ENCODE results near the gene RPL36.

The RPL36 gene

GRCh38 chr19:5692723-5693194 is 2.7 kb downstream of the RPL36 start:
- Histone ChIP-seq H3K4me1 (ENCODE audit: control insufficient read depth, insufficient read depth, low read length) (peaks cover 12% of the 10 kb centered on the region), H3K27me3 (replicated peaks; ENCODE audit: control insufficient read depth, insufficient read depth, low read length) (no peaks in the 10 kb centered on the region), H3K9me3 (ENCODE audit: control insufficient read depth, low read length) (no peaks in the 10 kb centered on the region), H3K9ac (ENCODE audit: low read length) (peak overlapping the region; percentile 98), H3K36me3 (ENCODE audit: control insufficient read depth, insufficient read depth, low read length, severe bottlenecking) (peaks cover 55% of the 10 kb centered on the region), H3K4me3 (ENCODE audit: low read length) (no peak overlapping the region)
- DNase-seq (ENCODE audit: low read depth): no peak

DNA sequence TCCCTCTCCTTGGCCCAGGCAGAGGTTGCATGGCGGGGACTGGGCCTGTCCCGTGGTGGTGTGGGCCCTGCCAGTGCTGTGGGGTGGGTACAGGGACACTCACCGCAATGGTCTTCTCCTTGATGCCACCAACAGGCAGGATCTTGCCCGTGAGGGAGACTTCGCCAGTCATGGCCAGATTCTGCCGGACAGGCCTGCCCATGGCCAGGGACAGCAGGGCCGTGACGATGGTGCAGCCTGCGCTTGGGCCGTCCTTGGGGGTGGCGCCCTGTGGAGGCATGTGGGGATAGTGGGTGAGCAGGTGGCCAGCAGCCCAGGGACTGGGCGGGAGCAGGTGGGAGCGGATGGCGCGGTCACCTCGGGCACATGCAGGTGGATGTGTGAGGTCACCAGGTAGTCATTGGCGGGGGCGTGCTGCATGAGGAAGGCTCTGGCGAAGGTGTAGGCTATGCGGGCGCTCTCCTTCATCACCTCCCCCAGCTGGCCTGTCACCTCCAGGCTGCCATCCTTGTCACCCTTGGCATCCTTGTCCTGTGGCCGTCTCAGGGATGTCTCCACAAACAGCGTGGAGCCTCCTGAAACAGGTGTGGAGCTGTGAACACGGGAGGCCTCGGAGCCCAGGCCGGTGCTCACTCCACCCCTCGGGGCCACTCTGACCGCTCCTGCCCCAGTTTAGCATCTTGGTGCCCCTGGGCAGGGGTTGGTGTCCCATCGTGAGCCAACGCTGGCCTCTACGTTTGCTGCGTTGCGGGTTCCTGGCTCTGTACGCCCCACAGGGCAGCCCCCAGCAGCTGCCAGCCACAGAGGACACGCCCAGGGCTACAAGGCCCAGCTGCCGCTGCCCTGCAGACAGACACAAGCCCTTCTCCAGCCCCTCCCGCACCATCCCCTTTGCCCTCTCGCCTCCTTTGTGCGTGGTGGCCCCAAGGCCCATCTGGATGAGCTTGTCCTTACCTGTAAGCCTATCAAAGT is 3.4 kb downstream of the RPL36 start:
- peaks cover 60% of the 10 kb centered on the region for H3K36me3 ChIP-seq (ENCODE audit: control insufficient read depth, insufficient read depth, low read length, severe bottlenecking)
- H3K27me3 ChIP-seq (replicated peaks; ENCODE audit: control insufficient read depth, insufficient read depth, low read length): no peaks in the 10 kb centered on the region
- peaks cover 12% of the 10 kb centered on the region for H3K4me1 ChIP-seq (ENCODE audit: control insufficient read depth, insufficient read depth, low read length)
- no peak overlapping the region for H3K4me3 ChIP-seq (ENCODE audit: low read length)
- H3K9me3 ChIP-seq (ENCODE audit: control insufficient read depth, low read length): no peaks in the 10 kb centered on the region
- DNase-seq (ENCODE audit: low read depth): no peak
- H3K9ac ChIP-seq (ENCODE audit: low read length): peak overlapping the region; percentile 98

DNA sequence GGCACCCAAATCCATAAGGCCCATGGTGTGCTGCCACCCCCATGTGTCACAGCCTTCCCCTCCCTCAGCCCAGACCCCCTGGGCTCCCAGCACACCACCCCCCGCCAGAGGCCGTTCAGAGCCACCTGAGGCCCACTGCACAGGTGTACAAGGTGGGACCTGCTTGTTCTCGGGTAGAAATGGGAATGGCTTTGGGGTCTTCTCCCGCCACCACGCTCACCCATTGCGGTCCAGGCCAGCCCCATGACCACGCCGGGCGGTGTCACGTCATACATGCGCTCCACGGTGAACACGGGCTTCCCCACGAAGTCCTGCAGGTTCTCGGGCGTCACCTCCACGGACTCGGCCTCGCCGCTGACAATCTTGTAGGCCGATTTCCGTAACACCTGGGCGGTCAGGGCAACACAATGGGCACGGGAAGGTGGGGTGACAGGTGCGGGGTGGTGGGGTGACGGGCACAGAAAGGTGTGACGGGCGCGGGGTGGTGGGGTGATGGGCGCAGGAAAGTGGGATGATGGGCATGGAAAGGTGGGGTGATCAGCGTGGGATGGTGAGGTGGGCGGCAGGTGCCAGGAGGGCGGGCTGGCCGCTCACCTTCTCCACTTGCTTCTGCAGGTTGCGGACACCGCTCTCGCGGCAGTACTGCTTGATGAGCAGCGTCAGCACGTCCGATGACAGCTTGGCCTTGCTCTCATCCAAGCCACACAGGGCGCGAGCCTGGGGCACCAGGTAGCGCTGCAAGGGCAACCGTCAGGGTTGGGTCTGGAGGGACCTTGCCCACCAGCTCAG is 4.3 kb downstream of the RPL36 start:
- peaks cover 69% of the 10 kb centered on the region for H3K36me3 ChIP-seq (ENCODE audit: control insufficient read depth, insufficient read depth, low read length, severe bottlenecking)

GRCh38 chr19:5694956-5695648 is 5.0 kb downstream of the RPL36 start:
- Histone ChIP-seq H3K4me3 (ENCODE audit: low read length) (no peak overlapping the region), H3K9ac (ENCODE audit: low read length) (no peak overlapping the region), H3K36me3 (ENCODE audit: control insufficient read depth, insufficient read depth, low read length, severe bottlenecking) (peaks cover 69% of the 10 kb centered on the region), H3K27me3 (replicated peaks; ENCODE audit: control insufficient read depth, insufficient read depth, low read length) (no peaks in the 10 kb centered on the region), H3K4me1 (ENCODE audit: control insufficient read depth, insufficient read depth, low read length) (peaks cover 9% of the 10 kb centered on the region), H3K9me3 (ENCODE audit: control insufficient read depth, low read length) (no peaks in the 10 kb centered on the region)
- DNase-seq (ENCODE audit: low read depth): no peak

More for the DNA sequence above, 4.3 kb downstream of the RPL36 start:
- Histone ChIP-seq H3K4me3 (ENCODE audit: low read length) (no peak overlapping the region), H3K9ac (ENCODE audit: low read length) (no peak overlapping the region), H3K9me3 (ENCODE audit: control insufficient read depth, low read length) (no peaks in the 10 kb centered on the region), H3K4me1 (ENCODE audit: control insufficient read depth, insufficient read depth, low read length) (peaks cover 12% of the 10 kb centered on the region), H3K27me3 (replicated peaks; ENCODE audit: control insufficient read depth, insufficient read depth, low read length) (no peaks in the 10 kb centered on the region)
- no peak for DNase-seq (ENCODE audit: low read depth)

GRCh38 chr19:5695649-5696195 is 5.6 kb downstream of the RPL36 start:
- no peaks in the 10 kb centered on the region for H3K9me3 ChIP-seq (ENCODE audit: control insufficient read depth, low read length)
- no peak overlapping the region for H3K9ac ChIP-seq (ENCODE audit: low read length)
- no peak for DNase-seq (ENCODE audit: low read depth)
- peaks cover 75% of the 10 kb centered on the region for H3K36me3 ChIP-seq (ENCODE audit: control insufficient read depth, insufficient read depth, low read length, severe bottlenecking)
- peaks cover 9% of the 10 kb centered on the region for H3K4me1 ChIP-seq (ENCODE audit: control insufficient read depth, insufficient read depth, low read length)
- H3K4me3 ChIP-seq (ENCODE audit: low read length): no peak overlapping the region
- no peaks in the 10 kb centered on the region for H3K27me3 ChIP-seq (replicated peaks; ENCODE audit: control insufficient read depth, insufficient read depth, low read length)

GRCh38 chr19:5696196-5697021 is 6.3 kb downstream of the RPL36 start:
- Histone ChIP-seq H3K27me3 (replicated peaks; ENCODE audit: control insufficient read depth, insufficient read depth, low read length) (no peaks in the 10 kb centered on the region), H3K36me3 (ENCODE audit: control insufficient read depth, insufficient read depth, low read length, severe bottlenecking) (peaks cover 77% of the 10 kb centered on the region), H3K4me3 (ENCODE audit: low read length) (no peak overlapping the region), H3K9me3 (ENCODE audit: control insufficient read depth, low read length) (no peaks in the 10 kb centered on the region), H3K4me1 (ENCODE audit: control insufficient read depth, insufficient read depth, low read length) (peaks cover 9% of the 10 kb centered on the region), H3K9ac (ENCODE audit: low read length) (no peak overlapping the region)
- DNase-seq (ENCODE audit: low read depth): no peak

DNA sequence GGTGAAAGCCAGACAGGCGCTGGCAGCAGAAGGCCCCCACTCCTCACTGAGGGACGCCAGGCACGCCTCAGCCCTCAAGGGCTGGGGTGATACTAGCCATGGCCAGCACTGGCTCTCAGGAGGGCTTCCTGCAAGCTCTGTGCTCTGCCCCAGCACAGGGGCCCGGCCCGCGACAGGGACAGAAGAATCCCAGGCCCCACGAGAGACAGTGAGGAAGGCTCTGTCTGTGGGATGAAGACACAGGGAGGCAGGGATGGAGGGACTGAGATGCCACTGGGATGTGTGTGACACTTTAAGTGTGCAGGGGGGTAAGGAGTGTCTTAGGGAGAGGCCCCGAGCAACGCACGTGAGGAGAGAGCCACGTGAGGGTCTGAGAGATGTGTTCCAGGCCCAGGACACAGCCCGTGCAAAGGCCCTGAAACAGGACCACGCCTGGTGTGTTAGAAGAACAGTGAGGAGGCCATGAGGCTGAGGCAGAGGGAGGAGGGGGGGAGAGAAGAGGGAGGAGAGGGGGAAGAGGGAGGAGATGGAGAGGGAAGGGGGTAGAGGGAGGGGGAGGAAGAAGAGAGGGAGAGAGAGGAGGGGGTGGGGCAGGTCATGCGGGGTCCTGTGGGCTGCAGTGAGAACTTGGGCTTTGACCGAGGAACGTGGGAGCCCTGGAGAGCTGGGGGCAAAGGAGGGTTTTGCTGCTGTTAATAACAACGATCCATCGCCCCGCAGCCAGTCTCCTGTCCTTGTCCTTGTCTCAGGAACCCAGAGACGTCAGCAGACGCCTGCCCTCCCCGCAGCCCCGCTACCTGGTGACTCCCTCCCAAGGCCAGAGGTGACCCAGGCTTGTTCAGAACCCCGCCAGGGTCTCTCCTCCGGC is 7.2 kb downstream of the RPL36 start:
- no peak overlapping the region for H3K9ac ChIP-seq (ENCODE audit: low read length)
- H3K36me3 ChIP-seq (ENCODE audit: control insufficient read depth, insufficient read depth, low read length, severe bottlenecking): peaks cover 70% of the 10 kb centered on the region
- H3K27me3 ChIP-seq (replicated peaks; ENCODE audit: control insufficient read depth, insufficient read depth, low read length): no peaks in the 10 kb centered on the region
- DNase-seq (ENCODE audit: low read depth): no peak
- peaks cover 3% of the 10 kb centered on the region for H3K4me1 ChIP-seq (ENCODE audit: control insufficient read depth, insufficient read depth, low read length)
- no peak overlapping the region for H3K4me3 ChIP-seq (ENCODE audit: low read length)
- H3K9me3 ChIP-seq (ENCODE audit: control insufficient read depth, low read length): no peaks in the 10 kb centered on the region

DNA sequence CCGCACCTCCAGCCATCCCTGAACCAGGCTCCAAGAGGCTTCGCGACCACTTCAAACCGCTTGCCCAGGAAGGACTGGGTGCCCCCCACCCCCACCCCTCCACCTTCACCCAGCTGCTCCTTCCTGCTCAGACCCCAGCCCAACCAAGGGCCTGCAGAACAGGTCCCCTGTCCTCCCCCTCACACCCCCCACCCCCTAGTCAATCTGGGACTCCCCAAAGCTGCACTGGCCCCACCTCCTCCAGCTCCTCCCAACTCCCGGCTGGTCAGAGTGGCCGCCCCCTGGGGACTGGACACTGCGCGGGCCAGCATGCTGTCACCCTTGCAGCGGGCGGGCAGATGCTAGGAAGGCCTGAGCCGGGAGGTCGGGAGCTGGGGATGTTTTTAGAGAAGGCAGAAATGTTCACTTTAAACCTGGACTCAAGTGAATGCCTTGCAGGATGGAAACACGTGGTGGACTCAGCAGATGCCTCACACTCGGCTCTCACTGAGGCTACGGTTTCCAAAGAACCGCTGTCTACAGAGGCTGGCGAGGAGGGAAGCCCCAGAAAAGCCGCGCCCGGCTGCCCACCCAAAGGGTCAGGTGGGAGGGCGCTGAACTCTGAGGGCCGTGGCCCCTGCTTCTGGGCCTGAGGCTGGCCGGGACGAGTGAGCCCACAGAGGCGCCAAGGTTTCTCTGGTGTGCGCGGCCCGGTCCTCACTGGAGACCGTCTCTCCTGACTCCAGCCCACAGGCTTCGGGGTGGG is 8.0 kb downstream of the RPL36 start:
- Histone ChIP-seq H3K9ac (ENCODE audit: low read length) (no peak overlapping the region), H3K27me3 (replicated peaks; ENCODE audit: control insufficient read depth, insufficient read depth, low read length) (no peaks in the 10 kb centered on the region), H3K4me1 (ENCODE audit: control insufficient read depth, insufficient read depth, low read length) (no peaks in the 10 kb centered on the region), H3K36me3 (ENCODE audit: control insufficient read depth, insufficient read depth, low read length, severe bottlenecking) (peaks cover 62% of the 10 kb centered on the region), H3K9me3 (ENCODE audit: control insufficient read depth, low read length) (no peaks in the 10 kb centered on the region), H3K4me3 (ENCODE audit: low read length) (no peak overlapping the region)
- no peak for DNase-seq (ENCODE audit: low read depth)

GRCh38 chr19:5698635-5699422 is 8.7 kb downstream of the RPL36 start:
- H3K4me3 ChIP-seq (ENCODE audit: low read length): no peak overlapping the region
- H3K9me3 ChIP-seq (ENCODE audit: control insufficient read depth, low read length): no peaks in the 10 kb centered on the region
- H3K4me1 ChIP-seq (ENCODE audit: control insufficient read depth, insufficient read depth, low read length): no peaks in the 10 kb centered on the region
- H3K27me3 ChIP-seq (replicated peaks; ENCODE audit: control insufficient read depth, insufficient read depth, low read length): no peaks in the 10 kb centered on the region
- peaks cover 62% of the 10 kb centered on the region for H3K36me3 ChIP-seq (ENCODE audit: control insufficient read depth, insufficient read depth, low read length, severe bottlenecking)
- H3K9ac ChIP-seq (ENCODE audit: low read length): no peak overlapping the region
- DNase-seq (ENCODE audit: low read depth): no peak

Measured in adipocyte (in vitro differentiated cells).